Cardiac muscle cell (in vitro differentiated cells and primary cell): Measurements from ENCODE around the gene FYB1. TPM values are rescaled to one million over a fixed set of nuclear protein-coding genes. Genes with fewer than 3 reads are reported as not detected.

Experiments used
- DNase-seq, 2 donors: peaks; one replicate each; pipeline versions ENCODE4 v3.0.0 to v3.0.0-alpha.2; 2010 to 2017; ENCODE audit warnings: low read depth in 1 of 2, low spot score in 1 of 2
- H3K27ac ChIP-seq: fragments of 200-600 bp; sonication (generic); 2 replicates; pipeline ENCODE4 v1.5.1; 2016
- H3K27me3 ChIP-seq: fragments of 200-600 bp; sonication (generic); 2 replicates; pipeline ENCODE4 v1.6.0; 2016; ENCODE audit warnings: control low read depth
- H3K36me3 ChIP-seq: fragments of 200-600 bp; sonication (generic); 2 replicates; pipeline ENCODE4 v1.5.1; 2016; ENCODE audit warnings: control low read depth
- H3K4me1 ChIP-seq: fragments of 200-600 bp; sonication (generic); 2 replicates; pipeline ENCODE4 v1.8.1; 2017; ENCODE audit warnings: low read depth, mild to moderate bottlenecking, mixed run types
- H3K4me3 ChIP-seq: fragments of 200-600 bp; sonication (generic); 2 replicates; pipeline ENCODE4 v1.5.1; 2016; ENCODE audit warnings: mild to moderate bottlenecking
- H3K9me3 ChIP-seq: fragments of 200-600 bp; sonication (generic); 2 replicates; pipeline ENCODE4 v1.5.1; 2017; ENCODE audit warnings: low read depth, mild to moderate bottlenecking, control low read depth
- polyA plus RNA-seq: library from polyadenylated mRNA; unstranded; fragments of >200 nt; fragmentation: Nextera tagmentation; extraction: Ambion mirVana; gene quantifications from 2 replicates; pipeline ENCODE4 v1.2.1, GENCODE V29; 2016
- total RNA-seq: library from RNA; depleted of rRNA; stranded (reverse); fragments of >200 nt; gene quantifications from 2 replicates; pipeline ENCODE4 v1.2.3, GENCODE V29; 2016
- TF ChIP-seq, protein P1 (sequence below): IDR thresholded peaks from 2 replicates; pipeline ENCODE4 v1.5.1; 2012; ENCODE audit warnings: low read depth, mild to moderate bottlenecking, low read length

Gene FYB1
- total and polyA plus RNA-seq, 2 experiments from 2014 or later = not detected

DNA sequence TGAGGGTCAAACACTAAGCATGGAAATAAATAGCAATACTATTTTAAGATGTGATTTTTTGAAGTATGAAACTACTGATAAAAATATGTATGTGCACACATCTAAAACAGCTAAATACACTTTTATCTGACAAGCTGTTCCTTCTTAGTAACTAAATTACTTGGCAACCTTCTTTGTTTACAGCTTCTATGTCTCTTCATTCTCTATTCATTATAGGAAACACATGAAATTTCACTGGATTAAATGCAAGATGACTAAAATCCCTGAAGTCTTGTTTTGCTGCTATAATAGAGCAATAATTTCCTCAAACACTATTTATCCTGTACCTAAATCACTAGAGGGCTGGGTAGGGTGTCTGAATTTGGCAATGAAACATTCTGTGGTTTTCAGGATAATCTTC is 156.8 kb downstream of the FYB1 start:
- H3K27ac ChIP-seq = no peak overlapping the region
- H3K4me3 ChIP-seq = no peak overlapping the region
- TF ChIP-seq, protein P1, sequence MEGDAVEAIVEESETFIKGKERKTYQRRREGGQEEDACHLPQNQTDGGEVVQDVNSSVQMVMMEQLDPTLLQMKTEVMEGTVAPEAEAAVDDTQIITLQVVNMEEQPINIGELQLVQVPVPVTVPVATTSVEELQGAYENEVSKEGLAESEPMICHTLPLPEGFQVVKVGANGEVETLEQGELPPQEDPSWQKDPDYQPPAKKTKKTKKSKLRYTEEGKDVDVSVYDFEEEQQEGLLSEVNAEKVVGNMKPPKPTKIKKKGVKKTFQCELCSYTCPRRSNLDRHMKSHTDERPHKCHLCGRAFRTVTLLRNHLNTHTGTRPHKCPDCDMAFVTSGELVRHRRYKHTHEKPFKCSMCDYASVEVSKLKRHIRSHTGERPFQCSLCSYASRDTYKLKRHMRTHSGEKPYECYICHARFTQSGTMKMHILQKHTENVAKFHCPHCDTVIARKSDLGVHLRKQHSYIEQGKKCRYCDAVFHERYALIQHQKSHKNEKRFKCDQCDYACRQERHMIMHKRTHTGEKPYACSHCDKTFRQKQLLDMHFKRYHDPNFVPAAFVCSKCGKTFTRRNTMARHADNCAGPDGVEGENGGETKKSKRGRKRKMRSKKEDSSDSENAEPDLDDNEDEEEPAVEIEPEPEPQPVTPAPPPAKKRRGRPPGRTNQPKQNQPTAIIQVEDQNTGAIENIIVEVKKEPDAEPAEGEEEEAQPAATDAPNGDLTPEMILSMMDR = no peak

DNA sequence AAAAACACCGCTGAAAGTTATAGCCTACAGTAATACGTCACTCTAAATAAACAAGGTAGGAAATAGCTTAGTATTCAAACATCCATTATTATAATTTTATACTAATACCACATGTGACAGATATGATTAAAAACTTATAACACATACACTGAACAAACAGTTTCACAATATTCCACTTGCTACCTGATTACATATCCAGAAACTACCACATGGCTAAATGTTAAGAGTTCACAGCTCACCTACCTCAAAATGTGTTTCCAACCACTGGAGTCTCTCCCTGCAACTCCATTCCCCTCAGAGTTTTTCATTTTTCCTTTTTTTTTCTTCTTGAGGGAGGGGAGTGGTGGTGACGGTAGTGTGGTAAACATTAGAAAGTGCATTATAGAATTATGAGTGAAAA is 157.3 kb downstream of the FYB1 start:
- no peak overlapping the region for H3K4me3 ChIP-seq
- no peaks in the 10 kb centered on the region for H3K9me3 ChIP-seq
- H3K36me3 ChIP-seq = no peaks in the 10 kb centered on the region
- DNase-seq = no peak
- H3K27me3 ChIP-seq = no peaks in the 10 kb centered on the region
- TF ChIP-seq, protein P1 = no peak
- H3K27ac ChIP-seq = no peak overlapping the region
- H3K4me1 ChIP-seq = no peaks in the 10 kb centered on the region

More for the DNA sequence above, 156.8 kb downstream of the FYB1 start:
- Histone ChIP-seq H3K4me1 (no peaks in the 10 kb centered on the region), H3K9me3 (no peaks in the 10 kb centered on the region), H3K36me3 (no peaks in the 10 kb centered on the region), H3K27me3 (no peaks in the 10 kb centered on the region)
- DNase-seq = no peak

DNA sequence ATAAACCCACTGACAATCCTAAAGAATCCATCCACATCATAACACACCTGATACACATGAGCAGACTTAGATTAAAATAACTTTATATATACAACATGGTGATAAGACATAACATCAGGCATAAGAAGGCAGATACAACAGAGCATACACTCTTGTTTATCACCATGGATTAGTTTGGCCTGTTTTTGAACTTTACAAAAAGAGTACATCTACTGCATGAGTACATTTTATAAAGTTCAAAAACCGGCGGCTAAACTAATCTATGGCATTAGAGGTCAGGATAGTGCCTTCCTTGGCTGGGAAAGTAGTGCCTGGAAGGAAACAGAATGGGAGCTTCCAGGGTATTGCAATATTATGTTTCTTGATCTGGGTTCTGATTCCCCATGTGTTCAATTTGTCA is 160.3 kb downstream of the FYB1 start:
- no peaks in the 10 kb centered on the region for H3K9me3 ChIP-seq
- no peaks in the 10 kb centered on the region for H3K27me3 ChIP-seq
- no peaks in the 10 kb centered on the region for H3K36me3 ChIP-seq
- no peak overlapping the region for H3K27ac ChIP-seq
- no peaks in the 10 kb centered on the region for H3K4me1 ChIP-seq
- TF ChIP-seq, protein P1 = no peak
- H3K4me3 ChIP-seq = no peak overlapping the region
- no peak for DNase-seq

DNA sequence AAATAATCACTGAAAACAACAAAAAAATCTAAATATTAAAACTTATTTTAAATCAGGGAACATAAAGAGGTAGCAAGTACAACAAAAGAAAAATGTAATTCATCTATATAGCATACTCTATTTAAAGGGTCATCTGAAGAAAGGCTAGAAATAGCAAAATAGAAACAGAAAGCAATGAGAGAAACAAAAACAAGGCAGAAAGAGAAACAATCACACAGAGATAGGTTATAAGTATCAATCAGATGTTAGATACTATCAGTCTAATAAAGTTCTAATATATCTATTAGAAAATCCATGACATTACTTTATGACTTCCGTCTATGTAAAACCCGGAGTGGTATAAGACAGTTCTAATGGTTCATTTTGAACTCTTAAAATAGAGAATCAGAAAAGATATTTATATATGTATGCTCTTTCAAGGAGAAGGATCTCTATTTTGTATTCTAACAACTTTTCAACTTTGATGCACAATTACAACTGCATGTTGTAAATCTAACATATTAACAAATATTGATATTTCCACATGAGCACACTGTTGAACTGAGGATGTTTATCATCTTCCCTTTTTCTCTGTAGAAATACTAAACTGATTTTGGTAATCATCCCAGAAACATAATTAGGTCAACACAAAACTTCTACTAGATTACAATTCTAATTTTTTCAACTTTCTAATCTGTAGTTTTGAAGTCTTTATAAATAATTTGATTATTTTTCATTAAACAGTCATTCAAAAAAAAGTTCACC is 161.0 kb downstream of the FYB1 start:
- Histone ChIP-seq H3K9me3 (no peaks in the 10 kb centered on the region), H3K27ac (no peak overlapping the region), H3K36me3 (no peaks in the 10 kb centered on the region), H3K4me1 (no peaks in the 10 kb centered on the region), H3K4me3 (no peak overlapping the region), H3K27me3 (no peaks in the 10 kb centered on the region)
- TF ChIP-seq, protein P1 = no peak
- no peak for DNase-seq

DNA sequence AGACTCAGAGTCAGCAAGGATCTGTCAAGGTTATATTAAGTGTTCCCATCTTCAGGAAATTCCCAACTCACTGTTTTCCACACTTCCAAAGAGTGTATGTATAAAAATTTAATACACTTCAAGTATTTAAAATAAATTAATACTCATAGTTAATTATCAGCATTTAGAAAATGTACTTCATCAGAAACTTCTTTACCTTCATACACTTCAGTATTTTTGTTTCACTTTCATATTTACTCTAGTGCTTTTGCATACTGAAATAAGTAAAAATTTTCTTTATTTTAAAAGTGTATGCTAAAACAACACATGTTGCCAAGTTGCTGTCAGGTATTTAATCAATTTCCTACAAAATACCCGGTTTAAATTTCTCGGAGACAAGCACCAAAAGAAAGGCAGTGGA is 161.6 kb downstream of the FYB1 start:
- H3K4me3 ChIP-seq = no peak overlapping the region
- H3K9me3 ChIP-seq = no peaks in the 10 kb centered on the region
- no peak overlapping the region for H3K27ac ChIP-seq
- no peaks in the 10 kb centered on the region for H3K27me3 ChIP-seq
- H3K36me3 ChIP-seq = no peaks in the 10 kb centered on the region
- TF ChIP-seq, protein P1 = no peak
- no peak for DNase-seq
- H3K4me1 ChIP-seq = no peaks in the 10 kb centered on the region
